ENCODE results near the gene ENDOU. TPM values are rescaled to one million over a fixed set of nuclear protein-coding genes. Genes with fewer than 3 reads are reported as not detected.

ENDOU gene
- total and polyA plus RNA-seq, 10 donors: 0.05 to 0.92 (median 0.24) TPM; not detected in 4

- Histone ChIP-seq H3K36me3 (no peaks in the 10 kb centered on the region), H3K27me3 (replicated peaks in 1 of 7) (no peaks in the 10 kb centered on the region), H3K9me3 (no peaks in the 10 kb centered on the region), H3K27ac (peak overlapping the region in 3 of 8 donors; percentile 5 to 36 (median 14)), H3K4me3 (no peak overlapping the region), H3K4me1 (peaks cover 9 to 58% (median 41%) of the 10 kb centered on the region in 6 donors)
- TF ChIP-seq POLR2AphosphoS5 (IDR thresholded peaks at IDR 0.05) (no peak), POLR2A (IDR thresholded peaks at IDR 0.05) (no peak)
- 80 to 88% (median 84%) methylated on average over 3 of the region's 3 CpGs for WGBS, 5 donors
- DNase-seq: no peak
- intact Hi-C loops (cut with DNase I; ENCODE audit: low total_unique reads): no loop called here
Observed at GRCh38 chr12:47770086-47770726, 44.9 kb upstream of the ENDOU start.

GRCh38 chr12:47769234-47770085 lies 44.2 kb upstream of the ENDOU start:
- WGBS, 5 donors: 85 to 94% (median 88%) methylated on average over 4 of the region's 4 CpGs
- H3K27ac ChIP-seq: peak overlapping the region in 1 of 8 donors; percentile 14

GRCh38 chr12:47768323-47768811 lies 43.1 kb upstream of the ENDOU start:
- peaks cover 4 to 51% (median 30%) of the 10 kb centered on the region in 6 donors for H3K4me1 ChIP-seq
- intact Hi-C loops (cut with DNase I; ENCODE audit: low total_unique reads): loop anchor here (5.0 kb wide), 1 partner anchor 51 kb away; no protein-coding TSS in a partner anchor
- no peak for DNase-seq
- H3K27me3 ChIP-seq (replicated peaks in 1 of 7): no peaks in the 10 kb centered on the region
- H3K36me3 ChIP-seq: no peaks in the 10 kb centered on the region
- H3K27ac ChIP-seq: no peak overlapping the region
- no peaks in the 10 kb centered on the region for H3K9me3 ChIP-seq
- TF ChIP-seq POLR2AphosphoS5 (IDR thresholded peaks at IDR 0.05): no peak
- TF ChIP-seq CTCF (IDR thresholded peaks at IDR 0.05 in 8 of 11, conservative IDR thresholded peaks at IDR 0.05 in 3 of 11): no peak
- TF ChIP-seq POLR2A (IDR thresholded peaks at IDR 0.05): no peak
- 78 to 87% (median 85%) methylated on average over 2 of the region's 2 CpGs for WGBS, 5 donors
- no peak overlapping the region for H3K4me3 ChIP-seq

More at GRCh38 chr12:47769234-47770085, 44.2 kb upstream of the ENDOU start:
- Histone ChIP-seq H3K4me3 (no peak overlapping the region), H3K9me3 (no peaks in the 10 kb centered on the region), H3K27me3 (replicated peaks in 1 of 7) (no peaks in the 10 kb centered on the region), H3K36me3 (no peaks in the 10 kb centered on the region), H3K4me1 (peaks cover 9 to 51% (median 33%) of the 10 kb centered on the region in 6 donors)
- no peak for TF ChIP-seq POLR2AphosphoS5 (IDR thresholded peaks at IDR 0.05)
- TF ChIP-seq CTCF (IDR thresholded peaks at IDR 0.05 in 8 of 11, conservative IDR thresholded peaks at IDR 0.05 in 3 of 11): no peak
- no peak for TF ChIP-seq POLR2A (IDR thresholded peaks at IDR 0.05)
- DNase-seq: no peak
- intact Hi-C loops (cut with DNase I; ENCODE audit: low total_unique reads): loop anchor here (5.0 kb wide), 1 partner anchor 52 kb away; no protein-coding TSS in a partner anchor

GRCh38 chr12:47767216-47767724 lies 42.0 kb upstream of the ENDOU start:
- peaks cover 0 to 55% (median 31%) of the 10 kb centered on the region in 6 donors for H3K4me1 ChIP-seq
- H3K27ac ChIP-seq: no peak overlapping the region
- DNase-seq: peak; percentile 83
- WGBS, 5 donors: 47 to 58% (median 53%) methylated on average over 4 of the region's 4 CpGs
- intact Hi-C loops (cut with DNase I; ENCODE audit: low total_unique reads): loop anchor here (5.0 kb wide), 1 partner anchor 50 kb away; no protein-coding TSS in a partner anchor
- no peak overlapping the region for H3K4me3 ChIP-seq
- H3K36me3 ChIP-seq: no peaks in the 10 kb centered on the region
- H3K27me3 ChIP-seq (replicated peaks in 1 of 7): no peaks in the 10 kb centered on the region
- H3K9me3 ChIP-seq: no peaks in the 10 kb centered on the region
- TF ChIP-seq POLR2A (IDR thresholded peaks at IDR 0.05) (no peak), POLR2AphosphoS5 (IDR thresholded peaks at IDR 0.05) (no peak), CTCF (IDR thresholded peaks at IDR 0.05 in 8 of 11, conservative IDR thresholded peaks at IDR 0.05 in 3 of 11) (peak; percentile 16 to 72 (median 66))
